ENCODE measurements around the gene EIF4E3.

GRCh38 chr3:71673486-71673885 is 51.7 kb downstream of the EIF4E3 start:
- TF ChIP-seq POLR2A (IDR thresholded peaks at IDR 0.05) = no peak
- TF ChIP-seq CTCF (IDR thresholded peaks at IDR 0.05) = no peak
